Choroid plexus epithelial cell (primary cell): Measurements from ENCODE around the gene ZNF440.
"Not testable (repeated sequence)": the region's sequence is repeated elsewhere in the genome, so short reads cannot be mapped to it uniquely, and the experiment has no call there.

Experiments used
- DNase-seq: peaks from one replicate; pipeline ENCODE4 v3.0.0-alpha.2; 2010; ENCODE audit warnings: low read depth
- H3K4me3 ChIP-seq: 2 replicates; pipeline ENCODE4 v1.5.1; 2011; ENCODE audit warnings: low read depth, mild to moderate bottlenecking, control low read depth, low read length, moderate library complexity
- TF ChIP-seq, protein P1 (sequence below): conservative IDR thresholded peaks from 2 replicates; pipeline ENCODE4 v1.5.1; 2011; ENCODE audit warnings: low read depth, mild to moderate bottlenecking, control low read depth, inconsistent platforms, low read length, moderate library complexity

The ZNF440 gene

DNA sequence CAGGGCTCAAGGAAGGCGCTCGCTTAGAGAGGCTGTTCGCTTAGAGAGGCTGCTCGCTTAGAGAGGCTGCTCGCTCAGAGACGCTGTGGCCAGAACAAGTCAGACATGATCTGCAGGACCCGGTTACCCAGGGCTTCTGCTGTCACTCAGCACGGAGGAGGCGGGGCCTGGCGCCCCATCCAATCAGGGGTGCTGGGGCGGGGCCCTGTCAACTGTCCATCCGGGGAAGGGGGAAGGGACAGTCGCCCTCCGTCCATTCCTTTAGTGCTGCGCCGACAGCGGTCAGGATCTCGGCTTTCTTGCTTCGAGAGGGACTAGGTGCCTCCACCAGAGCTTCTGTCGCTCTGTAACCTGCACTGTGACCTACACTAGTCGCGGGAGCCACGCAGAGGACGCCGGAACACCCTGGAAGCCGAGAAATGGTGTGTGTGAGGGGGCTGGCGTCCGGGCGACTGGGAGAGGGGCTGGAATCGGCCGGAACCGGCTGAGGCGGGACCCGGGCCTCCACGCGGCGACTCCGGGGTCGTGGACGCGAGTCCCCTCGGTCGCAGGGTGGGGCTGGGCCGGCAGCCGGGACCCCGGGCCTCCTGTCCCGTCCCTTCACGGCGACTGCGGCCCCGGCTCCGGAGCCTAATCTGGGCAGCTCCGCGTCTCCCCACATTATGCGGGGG, at the start of gene ZNF440:
Gene ZNF440 (plus strand): TSS at position 245 of the 671 bp plus-strand sequence. CDS start 175 bp downstream, at position 420.
- TF ChIP-seq, protein P1, sequence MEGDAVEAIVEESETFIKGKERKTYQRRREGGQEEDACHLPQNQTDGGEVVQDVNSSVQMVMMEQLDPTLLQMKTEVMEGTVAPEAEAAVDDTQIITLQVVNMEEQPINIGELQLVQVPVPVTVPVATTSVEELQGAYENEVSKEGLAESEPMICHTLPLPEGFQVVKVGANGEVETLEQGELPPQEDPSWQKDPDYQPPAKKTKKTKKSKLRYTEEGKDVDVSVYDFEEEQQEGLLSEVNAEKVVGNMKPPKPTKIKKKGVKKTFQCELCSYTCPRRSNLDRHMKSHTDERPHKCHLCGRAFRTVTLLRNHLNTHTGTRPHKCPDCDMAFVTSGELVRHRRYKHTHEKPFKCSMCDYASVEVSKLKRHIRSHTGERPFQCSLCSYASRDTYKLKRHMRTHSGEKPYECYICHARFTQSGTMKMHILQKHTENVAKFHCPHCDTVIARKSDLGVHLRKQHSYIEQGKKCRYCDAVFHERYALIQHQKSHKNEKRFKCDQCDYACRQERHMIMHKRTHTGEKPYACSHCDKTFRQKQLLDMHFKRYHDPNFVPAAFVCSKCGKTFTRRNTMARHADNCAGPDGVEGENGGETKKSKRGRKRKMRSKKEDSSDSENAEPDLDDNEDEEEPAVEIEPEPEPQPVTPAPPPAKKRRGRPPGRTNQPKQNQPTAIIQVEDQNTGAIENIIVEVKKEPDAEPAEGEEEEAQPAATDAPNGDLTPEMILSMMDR, result no peak
- H3K4me3 ChIP-seq, result peak within 1 kb of the TSS; percentile 98
- peak; percentile 96 for DNase-seq

DNA sequence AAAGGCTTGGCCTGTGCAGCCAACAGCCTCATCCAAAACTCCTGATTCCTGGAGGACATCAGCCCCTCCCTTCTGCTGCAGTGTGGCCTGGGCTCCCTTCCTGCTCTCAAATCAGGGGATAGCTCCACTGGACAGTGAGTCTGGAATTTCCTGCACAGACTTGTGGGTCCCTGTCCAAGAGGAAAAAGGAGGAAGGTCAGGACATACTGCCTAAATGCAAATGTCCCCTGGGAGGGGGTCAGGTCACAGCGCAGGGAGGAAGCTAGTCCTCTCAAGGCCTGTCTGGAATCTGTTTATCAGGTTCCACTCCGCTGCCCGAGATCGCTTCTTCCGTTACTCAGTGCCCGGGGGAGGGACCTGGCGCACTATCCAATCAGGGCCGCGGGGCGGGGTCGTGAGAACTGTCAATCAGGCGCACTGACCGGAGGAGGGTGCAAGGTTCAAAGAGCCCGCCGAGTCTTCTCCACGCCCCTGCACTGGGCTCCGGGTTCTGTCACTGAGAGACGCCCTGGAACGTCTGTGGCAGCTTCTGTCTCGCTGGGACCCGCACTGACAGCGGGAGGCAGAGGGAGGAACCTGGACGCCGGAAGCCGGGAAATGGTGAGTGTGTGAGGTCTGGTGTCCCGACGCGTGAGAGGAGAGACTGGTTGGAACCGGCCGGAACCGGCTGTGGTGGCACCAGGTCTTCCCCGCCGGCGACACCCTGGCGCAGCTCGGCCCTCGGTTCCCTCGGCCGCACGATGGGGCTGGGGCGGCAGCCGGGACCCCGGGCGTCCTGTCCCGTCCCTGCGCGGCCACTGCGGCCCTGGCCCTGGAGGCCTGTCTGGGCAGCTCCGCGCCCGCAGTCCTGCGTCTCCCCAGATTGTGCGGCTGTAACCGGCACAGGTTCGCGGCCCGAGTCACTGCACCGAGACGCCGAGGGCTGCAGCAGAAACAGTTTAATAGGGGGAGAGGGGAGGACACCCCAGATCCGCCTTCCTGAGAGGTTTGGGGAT, 47.2 kb upstream of the ZNF440 start, which contains the start of gene ZNF441:
Gene ZNF441 (plus strand): TSS at position 404 of the 995 bp plus-strand sequence. CDS start 194 bp downstream, at position 598.
- TF ChIP-seq, protein P1, result no peak
- DNase-seq, result peak; percentile 93
- peak within 1 kb of the TSS; percentile 92 for H3K4me3 ChIP-seq

DNA sequence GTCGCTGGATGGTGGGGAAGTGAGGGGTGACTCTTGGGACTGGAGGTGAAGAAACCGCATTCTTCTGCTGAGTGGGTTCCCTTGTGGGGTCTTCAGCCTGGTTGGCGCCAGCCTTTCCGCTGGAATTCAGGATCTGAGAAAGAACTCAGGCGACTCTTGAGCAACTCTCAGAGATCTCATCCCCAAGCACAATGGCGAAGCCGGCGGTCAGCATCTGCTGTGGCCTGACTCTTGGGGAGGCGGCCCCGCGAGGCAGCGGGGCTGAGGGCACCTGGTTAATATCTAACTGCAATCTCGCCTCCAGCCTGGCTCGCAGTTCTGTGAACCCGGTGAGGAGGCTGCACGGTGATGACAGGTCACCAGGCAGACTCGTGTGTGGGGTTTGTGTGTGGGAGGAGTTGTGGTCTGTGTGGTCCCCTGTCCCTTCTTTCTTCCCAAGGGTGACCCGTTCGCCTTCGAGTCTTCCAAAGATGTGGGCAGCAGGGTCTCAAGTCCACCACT, 46.4 kb upstream of the ZNF440 start:
- peak; percentile 39 for DNase-seq
- TF ChIP-seq, protein P1, result no peak
- peak overlapping the region; percentile 92 for H3K4me3 ChIP-seq

DNA sequence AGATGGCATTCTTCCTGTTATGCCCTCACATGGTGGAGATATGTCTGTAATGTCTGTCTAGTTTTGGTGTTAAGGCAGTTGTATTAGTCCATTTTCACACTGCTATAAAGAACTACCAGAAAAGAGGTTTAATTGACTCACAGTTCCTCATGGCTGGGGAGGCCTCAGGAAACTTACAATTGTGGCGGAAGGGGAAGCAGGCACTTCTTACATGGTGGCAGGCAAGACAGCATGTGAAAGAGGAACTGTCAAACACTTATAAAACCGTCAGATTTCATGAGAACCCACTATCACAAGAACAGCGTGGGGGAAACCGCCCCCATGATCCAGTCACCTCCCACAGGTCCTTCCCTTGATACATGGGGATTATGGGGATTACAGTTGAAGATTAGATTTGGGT, 44.1 kb upstream of the ZNF440 start:
- TF ChIP-seq, protein P1, result no peak
- H3K4me3 ChIP-seq, result no peak overlapping the region
- no peak for DNase-seq

DNA sequence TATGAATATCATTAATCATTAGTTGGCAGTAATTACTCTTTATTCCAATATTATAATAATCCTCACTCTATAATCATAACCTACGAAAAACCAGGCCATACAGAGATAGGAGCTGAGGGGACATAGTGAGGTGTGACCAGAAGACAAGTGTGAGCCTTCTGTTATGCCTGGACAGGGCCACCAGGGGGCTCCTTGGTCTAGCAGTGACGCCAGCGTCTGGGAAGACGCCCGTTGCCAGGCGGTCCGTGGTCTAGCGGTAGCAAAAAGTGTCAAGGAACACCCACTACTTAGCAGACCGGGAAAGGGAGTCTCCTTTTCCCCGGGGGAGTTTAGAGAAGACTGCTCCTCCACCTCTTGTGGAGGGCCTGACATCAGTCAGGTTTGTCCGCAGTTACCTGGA, 42.6 kb upstream of the ZNF440 start:
- H3K4me3 ChIP-seq, DNase-seq: not testable (repeated sequence)

DNA sequence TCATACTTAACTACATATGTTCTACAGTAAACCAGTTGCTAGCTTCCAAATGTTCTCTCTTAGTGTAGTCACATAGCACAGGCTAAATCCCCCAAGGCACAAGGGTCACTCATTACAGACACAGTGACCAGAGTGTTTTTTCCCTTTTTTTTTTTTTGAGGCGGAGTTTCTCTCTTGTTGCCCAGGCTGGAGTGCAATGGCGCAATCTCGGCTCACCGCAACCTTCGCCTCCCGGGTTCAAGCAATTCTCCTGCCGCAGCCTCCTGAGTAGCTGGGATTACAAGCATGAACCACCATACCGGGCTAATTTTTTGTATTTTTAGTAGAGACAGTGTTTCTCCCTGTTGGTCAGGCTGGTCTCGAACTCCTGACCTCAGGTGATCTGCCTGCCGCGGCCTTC, 37.4 kb upstream of the ZNF440 start:
- H3K4me3 ChIP-seq, DNase-seq: not testable (repeated sequence)

DNA sequence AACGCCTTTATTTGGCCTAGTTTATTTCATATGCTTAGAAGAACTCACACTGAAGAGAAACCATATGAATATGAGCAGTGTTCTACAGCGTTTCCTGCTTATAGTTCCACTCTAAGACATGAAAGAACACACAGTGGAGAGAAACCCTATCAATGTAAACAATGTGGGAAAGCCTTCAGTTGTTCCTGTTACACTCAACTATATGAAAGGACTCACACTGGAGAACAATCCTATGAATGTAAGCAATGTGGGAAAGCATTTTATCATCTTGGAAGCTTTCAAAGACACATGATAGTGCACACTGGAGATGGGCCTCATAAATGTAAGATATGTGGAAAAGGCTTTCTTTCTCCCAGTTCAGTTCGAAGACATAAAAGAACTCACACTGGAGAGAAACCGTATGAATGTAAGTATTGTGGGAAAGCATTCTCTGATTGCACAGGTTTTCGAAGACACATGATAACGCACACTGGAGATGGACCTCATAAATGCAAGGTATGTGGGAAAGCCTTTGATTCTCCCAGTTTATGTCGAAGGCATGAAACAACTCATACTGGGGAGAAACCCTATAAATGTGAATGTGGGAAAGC, 33.5 kb upstream of the ZNF440 start:
- no peak overlapping the region for H3K4me3 ChIP-seq
- DNase-seq, result no peak
- TF ChIP-seq, protein P1, result no peak
